ENCODE data around the gene TGOLN2.
"Not testable (repeated sequence)": the region's sequence is repeated elsewhere in the genome, so short reads cannot be mapped to it uniquely, and the experiment has no call there.

The TGOLN2 gene

GRCh38 chr2:85329701-85330100, 1.9 kb upstream of the TGOLN2 start:
- Histone ChIP-seq H3K36me3 (ENCODE audit: insufficient read depth, low read length) (peaks cover 16% of the 10 kb centered on the region), H3K4me1 (ENCODE audit: insufficient read depth, low read length) (peaks cover 28% of the 10 kb centered on the region)
- not testable (repeated sequence) for H3K9me3 ChIP-seq (ENCODE audit: low read length); H2AFZ ChIP-seq (ENCODE audit: low read depth, low read length); H3K4me3 ChIP-seq (ENCODE audit: low read length); H3K27me3 ChIP-seq (ENCODE audit: insufficient read depth, low read length)

- peaks cover 21% of the 10 kb centered on the region for H3K36me3 ChIP-seq (ENCODE audit: insufficient read depth, low read length)
- H3K4me1 ChIP-seq (ENCODE audit: insufficient read depth, low read length) = peaks cover 28% of the 10 kb centered on the region
- H3K27me3 ChIP-seq (ENCODE audit: insufficient read depth, low read length) = no peaks in the 10 kb centered on the region
- no peaks in the 10 kb centered on the region for H3K9me3 ChIP-seq (ENCODE audit: low read length)
- no peak overlapping the region for H2AFZ ChIP-seq (ENCODE audit: low read depth, low read length)
- H3K4me3 ChIP-seq (ENCODE audit: low read length) = peak overlapping the region; percentile 62
Observed at GRCh38 chr2:85329181-85329651, 1.4 kb upstream of the TGOLN2 start.

GRCh38 chr2:85327160-85327821, 498 bp downstream of the TGOLN2 start:
- peak overlapping the region; percentile 62 for H3K4me3 ChIP-seq (ENCODE audit: low read length)
- H3K4me1 ChIP-seq (ENCODE audit: insufficient read depth, low read length) = peaks cover 28% of the 10 kb centered on the region
- H3K36me3 ChIP-seq (ENCODE audit: insufficient read depth, low read length) = peaks cover 35% of the 10 kb centered on the region
- H3K9me3 ChIP-seq (ENCODE audit: low read length) = no peaks in the 10 kb centered on the region
- H2AFZ ChIP-seq (ENCODE audit: low read depth, low read length) = peak overlapping the region; percentile 4
- H3K27me3 ChIP-seq (ENCODE audit: insufficient read depth, low read length) = no peaks in the 10 kb centered on the region

GRCh38 chr2:85326406-85327159, 1.2 kb downstream of the TGOLN2 start:
- peaks cover 28% of the 10 kb centered on the region for H3K4me1 ChIP-seq (ENCODE audit: insufficient read depth, low read length)
- no peak overlapping the region for H2AFZ ChIP-seq (ENCODE audit: low read depth, low read length)
- H3K27me3 ChIP-seq (ENCODE audit: insufficient read depth, low read length) = no peaks in the 10 kb centered on the region
- peak overlapping the region; percentile 62 for H3K4me3 ChIP-seq (ENCODE audit: low read length)
- H3K36me3 ChIP-seq (ENCODE audit: insufficient read depth, low read length) = peaks cover 42% of the 10 kb centered on the region
- no peaks in the 10 kb centered on the region for H3K9me3 ChIP-seq (ENCODE audit: low read length)

- peak overlapping the region; percentile 62 for H3K4me3 ChIP-seq (ENCODE audit: low read length)
- H3K4me1 ChIP-seq (ENCODE audit: insufficient read depth, low read length) = peaks cover 28% of the 10 kb centered on the region
- no peaks in the 10 kb centered on the region for H3K27me3 ChIP-seq (ENCODE audit: insufficient read depth, low read length)
- no peaks in the 10 kb centered on the region for H3K9me3 ChIP-seq (ENCODE audit: low read length)
- no peak overlapping the region for H2AFZ ChIP-seq (ENCODE audit: low read depth, low read length)
- peaks cover 53% of the 10 kb centered on the region for H3K36me3 ChIP-seq (ENCODE audit: insufficient read depth, low read length)
Observed at GRCh38 chr2:85325466-85325811, 2.4 kb downstream of the TGOLN2 start.

- H3K4me1 ChIP-seq (ENCODE audit: insufficient read depth, low read length) = peaks cover 28% of the 10 kb centered on the region
- H3K9me3 ChIP-seq (ENCODE audit: low read length) = no peaks in the 10 kb centered on the region
- peaks cover 59% of the 10 kb centered on the region for H3K36me3 ChIP-seq (ENCODE audit: insufficient read depth, low read length)
- no peak overlapping the region for H2AFZ ChIP-seq (ENCODE audit: low read depth, low read length)
- no peaks in the 10 kb centered on the region for H3K27me3 ChIP-seq (ENCODE audit: insufficient read depth, low read length)
- H3K4me3 ChIP-seq (ENCODE audit: low read length) = peak overlapping the region; percentile 62
Observed at GRCh38 chr2:85324639-85325465, 2.9 kb downstream of the TGOLN2 start.

GRCh38 chr2:85323988-85324367, 3.8 kb downstream of the TGOLN2 start:
- not testable (repeated sequence) for H3K9me3 ChIP-seq (ENCODE audit: low read length); H2AFZ ChIP-seq (ENCODE audit: low read depth, low read length); H3K4me3 ChIP-seq (ENCODE audit: low read length); H3K27me3 ChIP-seq (ENCODE audit: insufficient read depth, low read length)
- Histone ChIP-seq H3K4me1 (ENCODE audit: insufficient read depth, low read length) (peaks cover 27% of the 10 kb centered on the region), H3K36me3 (ENCODE audit: insufficient read depth, low read length) (peaks cover 64% of the 10 kb centered on the region)

- Histone ChIP-seq H3K4me3 (ENCODE audit: low read length) (no peak overlapping the region), H3K27me3 (ENCODE audit: insufficient read depth, low read length) (no peaks in the 10 kb centered on the region), H2AFZ (ENCODE audit: low read depth, low read length) (no peak overlapping the region), H3K36me3 (ENCODE audit: insufficient read depth, low read length) (peaks cover 66% of the 10 kb centered on the region), H3K4me1 (ENCODE audit: insufficient read depth, low read length) (peaks cover 23% of the 10 kb centered on the region), H3K9me3 (ENCODE audit: low read length) (no peaks in the 10 kb centered on the region)
Observed at GRCh38 chr2:85323351-85323987, 4.3 kb downstream of the TGOLN2 start.

- no peaks in the 10 kb centered on the region for H3K27me3 ChIP-seq (ENCODE audit: insufficient read depth, low read length)
- peaks cover 64% of the 10 kb centered on the region for H3K36me3 ChIP-seq (ENCODE audit: insufficient read depth, low read length)
- H2AFZ ChIP-seq (ENCODE audit: low read depth, low read length) = no peak overlapping the region
- H3K4me3 ChIP-seq (ENCODE audit: low read length) = no peak overlapping the region
- H3K4me1 ChIP-seq (ENCODE audit: insufficient read depth, low read length) = no peaks in the 10 kb centered on the region
- no peaks in the 10 kb centered on the region for H3K9me3 ChIP-seq (ENCODE audit: low read length)
Observed at GRCh38 chr2:85319796-85320195, 8.0 kb downstream of the TGOLN2 start.

GRCh38 chr2:85318222-85319074, 9.3 kb downstream of the TGOLN2 start:
- H3K27me3 ChIP-seq (ENCODE audit: insufficient read depth, low read length) = no peaks in the 10 kb centered on the region
- H3K4me3 ChIP-seq (ENCODE audit: low read length) = no peak overlapping the region
- H3K4me1 ChIP-seq (ENCODE audit: insufficient read depth, low read length) = no peaks in the 10 kb centered on the region
- H3K36me3 ChIP-seq (ENCODE audit: insufficient read depth, low read length) = peaks cover 53% of the 10 kb centered on the region
- H3K9me3 ChIP-seq (ENCODE audit: low read length) = no peaks in the 10 kb centered on the region
- no peak overlapping the region for H2AFZ ChIP-seq (ENCODE audit: low read depth, low read length)

GRCh38 chr2:85315921-85316320, 11.9 kb downstream of the TGOLN2 start:
- H3K4me3 ChIP-seq (ENCODE audit: low read length); H3K27me3 ChIP-seq (ENCODE audit: insufficient read depth, low read length); H3K9me3 ChIP-seq (ENCODE audit: low read length); H3K4me1 ChIP-seq (ENCODE audit: insufficient read depth, low read length); H2AFZ ChIP-seq (ENCODE audit: low read depth, low read length): not testable (repeated sequence)
- peaks cover 31% of the 10 kb centered on the region for H3K36me3 ChIP-seq (ENCODE audit: insufficient read depth, low read length)

- H3K36me3 ChIP-seq (ENCODE audit: insufficient read depth, low read length) = peaks cover 26% of the 10 kb centered on the region
- no peaks in the 10 kb centered on the region for H3K4me1 ChIP-seq (ENCODE audit: insufficient read depth, low read length)
- H3K27me3 ChIP-seq (ENCODE audit: insufficient read depth, low read length) = no peaks in the 10 kb centered on the region
- H2AFZ ChIP-seq (ENCODE audit: low read depth, low read length) = no peak overlapping the region
- no peaks in the 10 kb centered on the region for H3K9me3 ChIP-seq (ENCODE audit: low read length)
- H3K4me3 ChIP-seq (ENCODE audit: low read length) = no peak overlapping the region
Observed at GRCh38 chr2:85314884-85315242, 12.9 kb downstream of the TGOLN2 start.
